Sciatic nerve (tissue), 2 donors: ENCODE data around the gene TRIM71. TPM values are rescaled to one million over a fixed set of nuclear protein-coding genes. Genes with fewer than 3 reads are reported as not detected.
"Not testable (repeated sequence)": the region's sequence is repeated elsewhere in the genome, so short reads cannot be mapped to it uniquely, and the experiment has no call there.

Experiments used
- ATAC-seq: fragments of 200-7000 bp; cut with Tn5 transposase; one replicate; pipeline ENCODE4 v1.9.1; 2020; ENCODE audit warnings: mild to moderate bottlenecking, moderate library complexity
- DNase-seq: peaks from one replicate; pipeline ENCODE4 v3.0.0-alpha.2; 2020; ENCODE audit warnings: low spot score
- intact Hi-C: fragments of 100-400 bp; cut with DNase I; formaldehyde crosslinking; loops from one replicate; pipeline ENCODE4 v1.14.2; 2022
- total RNA-seq: library from RNA; stranded (reverse); fragmentation: NEBNext Ultra II Directional; extraction: Animal tissue kit (Norgen Biotek cat#: 25700); gene quantifications from one replicate; pipeline ENCODE4 v1.2.1, GENCODE V29; 2021
- donor health status: DM: no; HTN: no; CAD: no.
- donor health status: DM: no; HTN: no; CAD: no.

Gene TRIM71
- total RNA-seq, 1 donor from 2014 or later: 0.40 TPM

DNA sequence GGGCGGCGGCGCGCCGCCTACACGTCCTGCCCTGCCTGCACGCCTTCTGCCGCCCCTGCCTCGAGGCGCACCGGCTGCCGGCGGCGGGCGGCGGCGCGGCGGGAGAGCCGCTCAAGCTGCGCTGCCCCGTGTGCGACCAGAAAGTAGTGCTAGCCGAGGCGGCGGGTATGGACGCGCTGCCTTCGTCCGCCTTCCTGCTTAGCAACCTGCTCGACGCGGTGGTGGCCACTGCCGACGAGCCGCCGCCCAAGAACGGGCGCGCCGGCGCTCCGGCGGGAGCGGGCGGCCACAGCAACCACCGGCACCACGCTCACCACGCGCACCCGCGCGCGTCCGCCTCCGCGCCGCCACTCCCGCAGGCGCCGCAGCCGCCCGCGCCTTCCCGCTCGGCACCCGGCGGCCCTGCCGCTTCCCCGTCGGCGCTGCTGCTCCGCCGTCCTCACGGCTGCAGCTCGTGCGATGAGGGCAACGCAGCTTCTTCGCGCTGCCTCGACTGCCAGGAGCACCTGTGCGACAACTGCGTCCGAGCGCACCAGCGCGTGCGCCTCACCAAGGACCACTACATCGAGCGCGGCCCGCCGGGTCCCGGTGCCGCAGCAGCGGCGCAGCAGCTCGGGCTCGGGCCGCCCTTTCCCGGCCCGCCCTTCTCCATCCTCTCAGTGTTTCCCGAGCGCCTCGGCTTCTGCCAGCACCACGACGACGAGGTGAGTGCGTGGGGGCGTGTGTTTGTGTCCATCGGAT, 602 bp downstream of the TRIM71 start:
- intact Hi-C loops: no loop called here
- ATAC-seq: no peak
- no peak for DNase-seq

DNA sequence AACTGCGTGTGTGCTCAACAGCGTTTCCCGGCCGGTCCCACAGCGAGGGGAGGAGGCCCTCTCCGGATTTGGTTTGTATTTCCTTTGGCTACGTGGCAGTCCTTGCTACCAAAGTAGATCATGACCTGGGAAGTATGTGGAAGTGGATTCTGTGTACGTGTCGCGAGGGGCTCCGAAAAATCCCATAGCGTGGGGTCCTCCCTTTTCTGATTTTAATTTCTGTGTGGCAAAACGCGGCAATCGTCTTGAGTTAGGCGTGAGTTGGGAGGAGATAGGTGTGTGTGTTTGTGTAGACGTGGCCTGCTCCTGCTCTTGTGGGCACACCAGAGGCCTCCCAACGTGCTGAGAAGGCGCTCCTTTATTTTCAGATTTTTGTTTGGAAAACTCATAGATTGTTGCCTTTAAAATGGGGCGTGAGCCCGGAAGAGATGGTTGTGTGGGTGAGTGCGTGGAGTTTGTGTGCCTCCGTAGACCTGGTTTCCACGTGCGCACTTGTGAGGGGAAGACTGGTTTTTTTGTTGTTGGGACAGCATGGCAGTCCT, 1.2 kb downstream of the TRIM71 start:
- intact Hi-C loops: no loop called here
- no peak for DNase-seq
- ATAC-seq: no peak

DNA sequence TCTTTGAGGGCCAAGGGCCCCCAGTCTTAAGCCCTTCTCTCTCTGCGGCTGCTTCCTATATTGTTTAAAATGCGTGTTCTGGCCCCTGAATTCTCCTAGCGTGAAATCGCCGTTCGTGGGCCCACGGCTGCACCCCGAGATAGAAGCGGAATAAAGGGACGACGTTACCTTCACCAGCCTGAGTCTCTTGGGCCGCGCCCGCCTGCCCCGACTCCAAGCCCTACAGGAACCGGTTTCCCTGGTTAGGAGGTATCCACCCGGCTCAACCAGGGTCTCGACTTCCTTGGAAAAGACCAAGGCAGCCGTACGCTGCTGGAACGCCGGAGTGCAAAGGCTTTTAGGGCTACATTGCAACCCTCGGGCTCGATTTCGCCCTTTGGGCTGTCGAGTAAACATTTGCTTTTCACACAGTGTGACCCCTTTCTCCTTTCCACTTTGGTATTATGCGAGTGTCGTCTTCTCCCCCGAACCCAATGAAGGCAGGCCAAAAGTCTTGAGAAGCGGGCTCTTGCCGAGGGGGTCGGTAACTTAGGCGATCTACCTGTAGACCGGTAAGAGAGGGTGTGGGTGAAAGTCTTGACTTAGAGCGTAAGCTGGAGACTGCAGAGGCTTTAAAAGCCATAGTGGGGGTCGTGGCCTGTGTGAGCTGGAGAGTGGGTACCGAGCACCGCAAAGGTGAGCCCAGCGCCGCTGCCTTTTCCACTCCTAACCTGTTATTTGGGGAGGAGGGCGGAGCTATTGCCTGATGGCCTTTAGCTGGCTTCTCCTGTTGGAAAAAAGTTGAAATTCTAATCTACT, 2.0 kb downstream of the TRIM71 start:
- DNase-seq: no peak
- intact Hi-C loops: no loop called here
- no peak for ATAC-seq

DNA sequence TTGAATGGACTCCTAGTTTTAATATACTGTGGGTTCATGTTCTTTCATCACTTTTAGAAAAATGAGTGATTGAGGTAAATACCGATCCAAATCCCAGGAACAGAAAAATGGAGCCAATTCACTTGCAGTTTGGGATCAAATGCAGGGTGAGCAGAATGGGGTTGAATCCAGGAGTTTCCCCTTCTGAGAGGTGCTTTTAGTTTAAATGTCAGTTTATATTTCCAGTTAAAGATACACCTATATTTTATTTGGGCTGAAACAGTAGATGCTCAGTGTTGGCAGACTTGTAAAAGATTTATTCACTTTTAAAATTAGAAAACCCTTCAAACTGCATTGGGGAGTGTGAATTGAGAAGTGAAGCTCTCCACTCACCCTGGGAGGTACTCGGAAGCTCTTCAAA, 2.6 kb downstream of the TRIM71 start:
- intact Hi-C loops: no loop called here
- DNase-seq (no peak), ATAC-seq (no peak)

DNA sequence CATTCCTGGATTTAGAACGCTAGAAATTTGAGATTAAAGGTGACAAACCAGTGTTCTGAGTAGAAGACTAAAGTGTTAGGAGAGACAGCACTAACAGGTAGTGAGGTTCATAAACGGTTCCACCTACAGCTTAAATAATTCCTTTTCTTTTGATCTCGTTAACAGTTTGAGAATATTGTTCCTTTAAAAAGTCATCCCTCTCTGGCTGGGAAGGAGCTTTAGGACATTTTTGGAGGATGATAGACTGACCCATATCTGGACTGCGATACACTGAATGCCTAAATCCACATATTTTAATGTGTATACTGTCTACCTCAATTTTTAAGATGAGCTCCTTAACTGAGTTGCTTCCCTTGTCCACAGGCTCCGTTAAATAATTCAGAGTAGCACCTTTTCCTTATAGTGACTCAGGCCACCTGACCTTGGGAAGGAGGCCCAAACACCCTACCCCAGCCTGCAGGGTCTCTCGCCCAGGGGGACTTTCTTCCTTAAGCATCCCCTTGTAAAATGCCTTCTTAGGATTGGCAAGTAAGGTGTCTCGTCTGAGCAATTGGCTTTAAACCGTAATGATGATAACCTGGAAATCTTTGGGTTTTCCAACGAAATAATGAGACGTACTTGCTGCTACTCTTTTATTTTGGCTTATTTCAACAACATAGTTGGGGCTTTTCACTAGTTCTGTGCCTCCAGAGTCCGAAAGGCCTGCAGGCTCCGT, 3.3 kb downstream of the TRIM71 start:
- intact Hi-C loops: no loop called here
- ATAC-seq (no peak), DNase-seq (no peak)

DNA sequence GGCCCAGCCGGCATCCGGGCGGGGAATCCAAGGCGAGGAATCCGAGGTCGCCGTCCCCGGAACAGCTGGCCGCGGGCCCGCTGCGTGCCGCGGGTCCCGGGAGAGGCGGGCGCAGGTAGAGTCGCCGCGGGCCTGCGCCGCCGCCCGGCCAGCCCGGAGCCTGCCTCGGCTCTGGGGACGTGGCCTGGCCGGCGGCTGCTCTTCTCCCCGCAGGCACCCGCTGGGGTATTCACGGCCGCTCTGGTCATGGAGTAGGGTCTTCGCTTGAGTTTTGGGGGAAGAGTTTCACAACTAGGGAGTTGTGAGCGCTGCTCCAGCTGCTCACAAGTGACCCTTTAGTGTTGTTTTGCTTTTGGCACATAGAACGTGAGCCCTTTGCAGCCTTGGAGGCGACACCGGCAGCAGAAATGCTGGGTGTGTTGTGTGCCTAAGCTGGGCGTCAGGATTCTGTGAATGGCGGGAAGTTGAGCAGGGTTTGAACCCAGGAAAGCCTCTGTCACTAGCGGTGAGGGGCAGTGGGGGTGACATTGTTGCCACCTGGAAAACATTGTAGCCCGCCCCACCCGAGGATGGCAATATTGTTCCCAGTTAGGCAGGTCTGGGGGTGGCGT, 4.0 kb downstream of the TRIM71 start:
- DNase-seq: no peak

DNA sequence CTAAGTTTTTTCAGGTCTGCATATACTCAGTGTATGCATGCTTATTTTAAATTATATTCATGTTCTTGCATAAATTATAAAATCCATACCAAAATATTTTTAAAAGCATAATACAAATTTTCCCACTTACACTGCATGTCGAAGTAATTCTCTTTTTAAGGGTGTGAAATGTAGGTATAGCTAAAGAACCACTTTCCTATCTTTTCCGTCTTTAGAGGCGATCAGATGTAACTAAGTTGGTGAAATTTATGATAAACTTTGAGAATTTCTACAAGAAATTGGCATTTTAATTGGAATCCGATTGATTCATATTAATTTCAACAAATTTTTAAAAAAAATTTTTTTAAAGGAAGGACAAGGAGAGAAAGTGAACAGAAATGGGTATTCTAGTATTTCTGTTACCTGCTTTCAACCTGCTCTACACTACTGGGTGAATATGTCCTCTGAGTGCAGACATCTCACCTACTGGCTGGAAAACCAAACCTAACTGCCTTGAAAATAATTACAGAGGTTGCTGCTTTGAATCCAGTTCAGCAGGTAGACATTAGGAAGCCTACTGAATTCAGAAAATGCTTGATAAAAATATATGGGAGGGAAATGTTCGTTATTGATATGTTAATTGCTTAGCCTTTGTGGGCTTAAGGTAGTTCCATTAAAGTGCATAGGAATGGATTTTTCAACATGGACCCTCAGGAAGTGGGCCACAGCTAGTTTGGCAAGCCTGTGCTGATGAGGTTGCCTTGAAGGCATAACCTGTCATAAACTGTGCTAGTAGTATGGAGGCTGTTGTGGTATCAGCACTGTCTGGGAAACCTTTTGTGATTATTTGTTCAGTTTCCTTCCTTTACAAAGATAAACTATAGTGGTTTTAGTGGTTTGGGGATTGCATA, 5.1 kb downstream of the TRIM71 start:
- ATAC-seq (no peak), DNase-seq (no peak)
- intact Hi-C loops: no loop called here

More for the DNA sequence above, 4.0 kb downstream of the TRIM71 start:
- ATAC-seq: no peak
- intact Hi-C loops: no loop called here

DNA sequence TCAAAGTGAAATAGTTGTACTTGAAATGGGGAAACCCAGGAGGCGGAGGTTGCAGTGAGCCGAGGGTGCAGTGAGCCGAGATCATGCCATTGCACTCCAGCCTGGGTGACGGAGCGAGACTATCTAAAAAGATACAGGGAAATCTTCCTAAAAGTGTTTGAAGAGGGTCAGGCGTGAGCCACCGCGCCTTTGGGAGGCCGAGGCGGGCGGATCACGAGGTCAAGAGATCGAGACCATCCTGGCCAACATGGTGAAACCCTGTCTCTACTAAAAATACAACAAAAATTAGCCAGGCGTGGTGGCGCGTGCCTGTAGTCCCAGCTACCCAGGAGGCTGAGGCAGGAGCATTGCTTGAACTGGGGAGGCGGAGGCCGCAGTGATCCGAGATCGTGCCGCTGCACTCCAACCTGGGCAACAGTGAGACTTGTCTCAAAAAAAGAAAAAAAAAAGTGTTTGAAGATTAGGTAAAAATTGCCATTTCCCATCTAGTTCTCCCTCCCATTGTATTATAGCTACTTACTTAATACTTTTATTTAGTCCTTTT, 5.9 kb downstream of the TRIM71 start:
- ATAC-seq, intact Hi-C loops: not testable (repeated sequence)

DNA sequence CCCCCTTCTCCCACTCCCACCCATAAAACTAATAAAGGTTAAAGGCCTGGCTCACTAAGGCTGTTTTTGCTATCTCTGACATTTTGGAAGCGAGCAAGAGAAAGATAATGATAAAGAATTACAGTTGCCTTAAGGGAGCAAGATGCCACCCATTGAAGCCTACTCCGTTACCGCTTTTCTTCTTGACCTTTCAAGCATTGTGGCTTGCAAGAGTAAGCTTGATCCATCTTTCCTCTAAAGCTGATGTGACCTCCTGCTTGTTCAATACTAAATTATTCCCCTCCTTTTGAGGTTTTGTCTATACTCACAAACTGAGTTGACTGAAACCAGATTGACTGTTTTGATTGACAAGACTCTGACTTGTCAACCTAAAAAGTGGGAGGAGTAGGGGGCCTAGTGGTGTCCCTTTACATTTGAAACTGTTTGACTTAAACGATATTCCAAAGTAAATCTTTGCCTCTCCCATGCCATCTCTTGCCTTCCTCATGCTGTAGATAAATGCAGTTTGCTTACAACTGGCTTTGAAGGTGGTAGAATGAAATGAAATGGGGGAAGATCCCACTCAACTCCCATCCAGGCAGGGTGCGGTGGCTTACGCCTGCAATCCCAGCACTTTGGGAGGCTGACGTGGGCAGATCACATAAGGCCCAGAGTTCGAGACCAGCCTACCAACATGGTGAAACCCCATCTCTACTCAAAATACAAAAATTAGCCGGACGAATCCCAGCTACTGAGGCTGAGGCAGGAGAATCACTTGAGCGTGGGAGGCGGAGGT, 8.0 kb downstream of the TRIM71 start:
- no peak for DNase-seq
- intact Hi-C loops: no loop called here
- ATAC-seq: no peak

More for the DNA sequence above, 5.9 kb downstream of the TRIM71 start:
- DNase-seq: not testable (repeated sequence)

DNA sequence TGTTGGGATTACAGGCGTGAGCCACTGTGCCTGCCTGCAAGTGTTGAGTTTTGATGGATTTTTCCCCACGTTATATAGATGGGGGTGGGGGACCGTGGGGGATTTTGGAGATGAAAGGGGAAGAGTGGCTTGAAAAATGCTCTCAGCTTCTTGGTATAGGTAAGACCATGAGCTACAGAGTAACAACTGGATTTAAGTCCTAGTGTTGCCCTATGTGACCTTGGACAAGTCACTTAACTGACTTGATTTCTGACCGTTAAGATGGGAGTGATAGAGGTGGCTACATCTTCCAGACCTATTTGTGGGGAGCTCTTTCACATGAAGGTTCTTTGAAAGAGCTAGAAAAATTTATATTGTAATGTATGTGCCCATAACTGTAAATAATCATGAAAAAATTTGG, 13.3 kb downstream of the TRIM71 start:
- intact Hi-C loops: no loop called here
- DNase-seq (no peak), ATAC-seq (no peak)

DNA sequence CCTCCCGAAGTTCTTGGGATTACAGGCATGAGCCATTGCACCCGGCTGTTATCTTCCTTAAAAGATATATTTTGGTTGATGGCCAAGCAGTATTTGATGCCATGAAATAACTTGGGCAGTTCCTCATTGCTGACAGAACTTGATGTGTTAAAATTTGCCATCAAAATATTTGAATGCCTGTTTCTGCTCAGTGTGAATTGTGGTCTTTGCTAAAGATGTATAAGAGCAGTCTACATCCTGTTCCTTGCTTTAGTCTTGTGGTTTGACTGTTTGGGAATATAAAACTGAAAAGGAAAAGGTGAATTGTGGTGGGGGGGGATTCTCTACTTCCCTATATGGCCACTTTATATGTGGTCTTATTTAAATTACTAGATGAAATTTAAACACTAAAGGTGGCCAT, 14.0 kb downstream of the TRIM71 start:
- intact Hi-C loops: no loop called here
- no peak for DNase-seq

DNA sequence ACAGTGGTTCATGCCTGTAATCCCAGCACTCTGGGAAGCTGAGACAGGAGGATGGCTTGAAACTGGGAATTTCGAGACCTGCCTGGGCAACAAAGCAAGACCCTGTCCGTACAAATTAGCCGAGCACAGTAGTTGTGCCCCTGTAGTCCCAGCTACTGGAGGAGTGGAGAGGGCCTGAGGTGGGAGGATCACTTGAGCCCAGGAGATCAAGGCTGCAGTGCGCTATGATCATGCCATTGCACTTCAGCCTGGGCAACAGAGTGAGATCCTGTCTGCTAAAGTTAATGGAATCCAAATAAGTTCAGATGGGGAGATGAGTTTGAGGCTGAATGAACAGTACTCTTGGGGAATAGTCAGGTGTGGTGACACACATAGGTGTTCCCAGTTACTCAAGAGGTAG, 14.4 kb downstream of the TRIM71 start:
- ATAC-seq (no peak), DNase-seq (no peak)
- intact Hi-C loops: no loop called here

More for the DNA sequence above, 14.0 kb downstream of the TRIM71 start:
- ATAC-seq: no peak

DNA sequence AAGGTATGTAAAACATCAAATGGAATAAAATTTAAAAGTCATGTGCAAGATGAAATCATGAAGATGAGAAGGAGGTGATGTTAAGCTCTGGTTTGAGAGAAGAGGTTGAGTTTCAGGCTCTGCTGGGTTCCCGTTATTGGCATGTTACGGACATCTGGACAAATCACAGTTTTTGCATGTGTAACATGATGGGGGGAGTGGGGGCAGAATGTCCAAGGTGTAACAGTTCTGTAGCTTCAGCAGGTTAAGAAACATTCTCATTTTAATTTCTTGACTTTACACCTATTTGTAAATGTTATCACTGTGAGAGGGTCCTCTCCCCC, 17.2 kb downstream of the TRIM71 start:
- no peak for DNase-seq
- ATAC-seq: no peak
- intact Hi-C loops: no loop called here

DNA sequence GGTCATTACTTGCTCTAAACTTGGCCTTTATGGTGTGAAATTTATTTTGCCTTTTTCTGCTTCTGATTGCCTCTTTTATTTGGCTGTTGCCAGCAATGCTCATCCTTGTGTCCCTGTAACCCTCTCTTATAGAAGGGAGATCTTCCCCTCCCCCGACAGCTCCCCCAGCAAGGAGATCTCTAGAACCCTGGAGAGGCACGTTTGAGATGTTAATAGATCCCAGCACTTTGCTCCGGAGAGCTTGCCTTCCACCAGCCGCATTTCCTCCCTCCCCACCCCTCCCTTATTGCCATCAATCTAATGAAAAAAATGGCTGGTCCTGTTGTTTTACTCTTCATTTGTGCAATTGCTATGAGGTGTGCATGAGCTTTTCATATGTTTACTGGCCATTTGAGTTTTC, 18.2 kb downstream of the TRIM71 start:
- ATAC-seq (no peak), DNase-seq (no peak)
- intact Hi-C loops: no loop called here

DNA sequence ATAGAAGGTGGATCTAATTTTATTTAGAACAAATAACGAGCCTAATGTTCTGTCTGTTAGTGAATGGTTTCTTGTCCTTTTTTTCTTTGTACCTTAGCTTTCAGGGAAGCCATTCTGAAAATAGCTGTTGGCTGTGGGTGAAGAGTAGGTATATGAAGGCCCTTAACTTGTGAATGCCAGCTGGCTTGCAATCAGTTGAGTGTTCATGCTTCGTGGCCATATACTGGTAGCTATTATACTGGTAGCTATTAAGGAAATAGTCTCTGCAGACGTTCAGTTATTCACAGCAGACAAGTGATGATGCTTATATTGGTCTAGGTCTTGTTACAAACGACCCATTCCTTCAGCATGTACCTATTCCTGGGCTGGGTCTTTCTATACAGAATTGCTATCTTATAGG, 18.8 kb downstream of the TRIM71 start:
- intact Hi-C loops: no loop called here
- no peak for DNase-seq
- no peak for ATAC-seq

DNA sequence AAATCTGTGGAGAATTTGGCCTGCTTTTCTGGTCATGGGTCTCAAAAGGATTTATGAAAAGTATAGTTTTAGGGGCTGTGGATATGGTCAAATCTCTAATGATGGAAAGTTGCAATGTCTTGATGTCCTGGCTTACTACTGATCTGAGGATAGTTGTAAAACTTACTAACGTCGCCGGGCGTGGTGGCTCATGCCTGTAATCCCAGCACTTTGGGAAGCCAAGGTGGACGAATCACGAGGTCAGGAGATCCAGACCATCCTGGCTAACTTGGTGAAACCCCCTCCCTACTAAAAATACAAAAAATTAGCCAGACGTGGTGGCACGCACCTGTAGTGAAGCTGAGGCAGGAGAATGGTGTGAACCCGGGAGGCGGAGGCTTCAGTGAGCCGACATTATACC, 19.6 kb downstream of the TRIM71 start:
- DNase-seq (no peak), ATAC-seq (no peak)
- intact Hi-C loops: no loop called here

DNA sequence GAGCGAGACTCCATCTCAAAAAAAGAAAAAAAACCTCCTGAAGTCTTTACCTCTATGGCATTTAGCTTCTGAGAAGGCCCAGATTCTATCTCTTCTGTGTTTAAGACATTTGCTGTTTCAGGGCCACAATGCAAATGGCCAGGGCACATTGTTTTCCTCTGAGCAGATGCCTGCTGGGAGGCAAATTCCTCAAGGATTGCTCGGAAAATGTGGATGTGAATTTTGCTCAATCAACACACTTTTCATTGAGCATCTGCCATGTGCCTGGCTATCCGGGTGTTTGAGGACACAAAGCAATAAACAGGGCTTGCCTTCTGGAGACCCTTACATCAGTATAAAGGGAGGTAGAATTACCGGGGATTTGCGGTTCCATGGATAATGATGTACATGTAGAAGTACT, 20.0 kb downstream of the TRIM71 start:
- ATAC-seq: no peak
- intact Hi-C loops: no loop called here

DNA sequence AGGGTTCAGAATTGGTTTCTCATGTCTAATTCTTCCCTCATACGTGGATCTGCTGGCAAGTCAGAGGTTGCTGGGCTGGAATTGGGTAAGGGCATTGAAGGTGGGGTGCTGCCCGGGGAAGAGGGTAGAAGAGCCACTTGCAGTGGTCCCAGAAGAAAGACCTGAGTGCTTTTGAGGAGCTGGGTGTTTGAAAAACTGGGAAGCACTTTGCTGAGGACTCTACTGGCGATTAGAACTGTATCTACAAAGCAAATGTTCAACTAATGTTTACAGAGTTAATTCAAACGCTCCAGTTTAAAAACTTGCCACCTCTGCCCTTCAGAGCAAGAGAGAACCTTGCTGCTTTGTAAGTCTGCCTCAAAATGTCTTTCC, 21.9 kb downstream of the TRIM71 start:
- intact Hi-C loops: no loop called here
- no peak for ATAC-seq
- no peak for DNase-seq

More for the DNA sequence above, 20.0 kb downstream of the TRIM71 start:
- no peak for DNase-seq
